GM19455 (cell line): ENCODE data around the gene PAPOLG.
"Not testable (repeated sequence)": the region's sequence is repeated elsewhere in the genome, so short reads cannot be mapped to it uniquely, and the experiment has no call there.

Source experiments
- ATAC-seq: cut with Tn5 transposase; IDR thresholded peaks from one replicate; pipeline ENCODE4 v1.9.1; 2021; ENCODE audit not compliant: unreplicated experiment

PAPOLG gene

GRCh38 chr2:60821587-60822302, 65.7 kb downstream of the PAPOLG start:
- no peak for ATAC-seq

- ATAC-seq, result no peak
Measured at GRCh38 chr2:60822987-60823386, 66.9 kb downstream of the PAPOLG start.

- no peak for ATAC-seq
Measured at GRCh38 chr2:60823694-60824305, 67.7 kb downstream of the PAPOLG start.

GRCh38 chr2:60825666-60826065, 69.6 kb downstream of the PAPOLG start:
- no peak for ATAC-seq

- no peak for ATAC-seq
Measured at GRCh38 chr2:60826111-60826510, 70.0 kb downstream of the PAPOLG start.

GRCh38 chr2:60826860-60827259, 70.8 kb downstream of the PAPOLG start:
- ATAC-seq, result not testable (repeated sequence)

GRCh38 chr2:60827369-60827768, 71.3 kb downstream of the PAPOLG start:
- no peak for ATAC-seq

GRCh38 chr2:60830991-60831390, 74.9 kb downstream of the PAPOLG start:
- ATAC-seq, result no peak

GRCh38 chr2:60831921-60832320, 75.9 kb downstream of the PAPOLG start:
- no peak for ATAC-seq

- ATAC-seq, result no peak
Measured at GRCh38 chr2:60832621-60833020, 76.6 kb downstream of the PAPOLG start.

GRCh38 chr2:60834270-60834717, 78.2 kb downstream of the PAPOLG start:
- ATAC-seq, result no peak

GRCh38 chr2:60836491-60836890, 80.4 kb downstream of the PAPOLG start:
- ATAC-seq, result no peak

GRCh38 chr2:60837123-60837522, 81.1 kb downstream of the PAPOLG start:
- no peak for ATAC-seq

GRCh38 chr2:60838481-60838880, 82.4 kb downstream of the PAPOLG start:
- no peak for ATAC-seq

GRCh38 chr2:60839126-60839813, 83.2 kb downstream of the PAPOLG start:
- ATAC-seq, result peak; percentile 55

- peak; percentile 48 for ATAC-seq
Measured at GRCh38 chr2:60840880-60841279, 84.8 kb downstream of the PAPOLG start.

GRCh38 chr2:60843006-60843405, 86.9 kb downstream of the PAPOLG start:
- ATAC-seq, result no peak

GRCh38 chr2:60844105-60844504, 88.0 kb downstream of the PAPOLG start:
- no peak for ATAC-seq

GRCh38 chr2:60847854-60848253, 91.8 kb downstream of the PAPOLG start:
- ATAC-seq, result no peak
